Endothelial cell of umbilical vein (primary cell): ENCODE measurements around the gene NFATC2. TPM values are rescaled to one million over a fixed set of nuclear protein-coding genes. Genes with fewer than 3 reads are reported as not detected.

Experiments
- BruUV-seq: library from RNA; stranded (reverse); fragments of 400-500 nt; replicated peaks from 2 replicates; lab custom pipeline; 2021; lab: Mats Ljungman, UMichigan
- CTCF ChIA-PET: fragments of 300-600, 350-600 bp; sonication (Branson Sonifier 250); formaldehyde crosslinking; loops from one replicate; lab custom pipeline; 2021; ENCODE audit warnings: antibody characterized with exemption, inconsistent platforms; lab: Charles Lee
- POLR2A ChIA-PET: fragments of 300-600, 350-600 bp; sonication (Branson Sonifier 250); formaldehyde crosslinking; loops from one replicate; lab custom pipeline; 2021; ENCODE audit warnings: antibody characterized with exemption, inconsistent platforms; lab: Charles Lee
- DNase-seq: peaks from one replicate; pipeline ENCODE4 v3.0.0-alpha.2; 2011; ENCODE audit warnings: low read depth, low spot score
- FAIRE-seq: peaks from 2 replicates; lab custom pipeline; 2011; peaks lifted over from hg19 to GRCh38; lab: Jason Lieb, UNC
- H2AFZ ChIP-seq: 2 replicates; pipeline ENCODE4 v1.6.0; 2012; ENCODE audit warnings: low read depth, low read length, control low read depth, inconsistent platforms
- H3K27ac ChIP-seq: 2 replicates; pipeline ENCODE4 v1.5.1; 2011; ENCODE audit warnings: low read depth, mild to moderate bottlenecking, control low read depth, low read length, moderate library complexity; ENCODE audit not compliant: insufficient read depth
- H3K27me3 ChIP-seq, 2 experiments: 2 replicates each; pipeline versions ENCODE4 v1.6.0 to v1.6.1; 2011; ENCODE audit warnings: low read length in 2 of 2, mixed read lengths in 1 of 2; ENCODE audit not compliant: control insufficient read depth in 2 of 2, insufficient read depth in 2 of 2
- H3K36me3 ChIP-seq, 2 experiments: 2 replicates in 1 of 2; 3 replicates in 1 of 2; pipeline ENCODE4 v1.5.1; 2011; ENCODE audit warnings: low read length in 2 of 2, mild to moderate bottlenecking in 1 of 2, moderate library complexity in 1 of 2; ENCODE audit not compliant: control insufficient read depth in 2 of 2, insufficient read depth in 2 of 2; ENCODE audit errors: extremely low read depth in 1 of 2
- H3K4me1 ChIP-seq: 3 replicates; pipeline ENCODE4 v1.5.1; 2011; ENCODE audit warnings: mild to moderate bottlenecking, low read length; ENCODE audit not compliant: control insufficient read depth, insufficient read depth; ENCODE audit errors: extremely low read depth
- H3K4me2 ChIP-seq: 2 replicates; pipeline ENCODE4 v1.6.1; 2011; ENCODE audit warnings: low read length, control low read depth, mixed read lengths; ENCODE audit not compliant: insufficient read depth
- H3K4me3 ChIP-seq, 3 experiments: fragments of 200-600 bp in 1 of 3; sonication (generic), shearing (Covaris generic) in 1 of 3; replicated peaks in 1 of 3; 2 replicates each; pipeline ENCODE4 v1.5.1; 2011 to 2016; ENCODE audit warnings: control low read depth in 3 of 3, low read length in 3 of 3, mild to moderate bottlenecking in 2 of 3, inconsistent platforms in 1 of 3, low read depth in 1 of 3, moderate library complexity in 1 of 3; ENCODE audit not compliant: insufficient read depth in 1 of 3
- H3K79me2 ChIP-seq: 2 replicates; pipeline ENCODE4 v1.6.0; 2012; ENCODE audit warnings: low read length, inconsistent platforms; ENCODE audit not compliant: control insufficient read depth, insufficient read depth
- H3K9ac ChIP-seq: replicated peaks from 2 replicates; pipeline ENCODE3; 2011; ENCODE audit warnings: low read length, control low read depth; ENCODE audit not compliant: insufficient read depth; ENCODE audit errors: extremely low read depth
- H3K9me1 ChIP-seq: replicated peaks from 3 replicates; pipeline ENCODE4 v1.6.0; 2011; ENCODE audit warnings: mild to moderate bottlenecking, low read length; ENCODE audit not compliant: control insufficient read depth, insufficient read depth; ENCODE audit errors: extremely low read depth
- H3K9me3 ChIP-seq: replicated peaks from 2 replicates; pipeline ENCODE4 v1.5.1; 2012; ENCODE audit warnings: low read length, inconsistent platforms; ENCODE audit not compliant: control insufficient read depth, insufficient read depth
- H4K20me1 ChIP-seq: replicated peaks from 2 replicates; pipeline ENCODE3; 2011; ENCODE audit warnings: mild to moderate bottlenecking, low read length; ENCODE audit not compliant: control insufficient read depth, insufficient read depth; ENCODE audit errors: extremely low read depth
- CTCF ChIP-seq, 2 donors: IDR thresholded peaks; 1 replicate in 1 of 2; 2 replicates in 1 of 2; pipeline ENCODE4 v1.5.1; 2011; ENCODE audit warnings: low read length in 2 of 2, mild to moderate bottlenecking in 2 of 2, moderate library complexity in 2 of 2, control low read depth in 1 of 2, inconsistent platforms in 1 of 2, low read depth in 1 of 2; ENCODE audit not compliant: insufficient read depth in 1 of 2; ENCODE audit errors: extremely low read depth in 1 of 2
- EZH2 ChIP-seq: IDR thresholded peaks from 2 replicates; pipeline ENCODE4 v1.6.1; 2012; ENCODE audit warnings: borderline replicate concordance, low read depth, mild to moderate bottlenecking, moderate library complexity, low read length, inconsistent platforms; ENCODE audit not compliant: severe bottlenecking
- FOS ChIP-seq: IDR thresholded peaks from 2 replicates; pipeline ENCODE4 v1.6.1; 2011; ENCODE audit warnings: mild to moderate bottlenecking, low read length, moderate library complexity, borderline replicate concordance; ENCODE audit not compliant: insufficient read depth
- GATA2 ChIP-seq: IDR thresholded peaks from 2 replicates; pipeline ENCODE4 v1.7.0; 2011; ENCODE audit warnings: low read depth, mild to moderate bottlenecking, moderate library complexity, mixed read lengths, low read length; ENCODE audit not compliant: insufficient read length, insufficient read depth
- JUN ChIP-seq: IDR thresholded peaks from 2 replicates; pipeline ENCODE4 v1.6.1; 2011; ENCODE audit warnings: borderline replicate concordance, low read depth; ENCODE audit not compliant: insufficient read length, insufficient read depth
- MAX ChIP-seq: IDR thresholded peaks from 2 replicates; pipeline ENCODE4 v1.6.1; 2011; ENCODE audit not compliant: insufficient read depth, insufficient read length
- MYC ChIP-seq: IDR thresholded peaks from one replicate; pipeline ENCODE4 v1.6.1; 2011; ENCODE audit warnings: mild to moderate bottlenecking, low read depth, low read length
- POLR2A ChIP-seq: IDR thresholded peaks from 2 replicates; pipeline ENCODE4 v1.6.1; 2012; ENCODE audit warnings: low read depth, mild to moderate bottlenecking, control low read depth, low read length
- POLR2AphosphoS5 ChIP-seq: IDR thresholded peaks from 2 replicates; pipeline ENCODE4 v1.6.1; 2012; ENCODE audit warnings: low read depth, mild to moderate bottlenecking, control low read depth, low read length, moderate library complexity; ENCODE audit not compliant: insufficient read depth
- dilution Hi-C: fragments of 300-500 bp; cut with MboI; formaldehyde crosslinking; loops from one replicate; pipeline ENCODE4 v1.15.0; 2019; ENCODE audit warnings: low sequenced_read_pairs; ENCODE audit not compliant: extremely low pct_ligation_motif_present
- intact Hi-C: fragments of 100-400 bp; cut with micrococcal nuclease; formaldehyde crosslinking; loops from one replicate; pipeline ENCODE4 v1.10.0; 2022
- polyA plus RNA-seq, 4 experiments: library from polyadenylated mRNA; depleted of rRNA in 3 of 4; stranded (reverse) in 3 of 4; unstranded in 1 of 4; fragments of >200 nt; gene quantifications; 2 replicates each; pipeline versions ENCODE4 v1.2.1 to v1.2.3, GENCODE V29; 2011 to 2012; ENCODE audit warnings: missing spikeins in 1 of 4
- total RNA-seq: library from RNA; stranded (reverse); gene quantifications from 2 replicates; pipeline ENCODE4 v1.2.3, GENCODE V29; 2021

Gene NFATC2
- total and polyA plus RNA-seq, 2 donors (not counting 3 experiments of a cell fraction or from before 2014, with no cell fraction given), result 3.1 to 13.0 TPM

- CTCF ChIA-PET, result interaction anchor here (0.6 to 2.0 kb wide), 10 partner anchors 11 to 619 kb away, joined by 3 to 9 read pairs (median 3); no protein-coding TSS in a partner anchor
- H3K4me2 ChIP-seq, result no peak overlapping the region
Observed at GRCh38 chr20:51411870-51412269, 130.6 kb downstream of the NFATC2 start.

More at GRCh38 chr20:51411870-51412269, 130.6 kb downstream of the NFATC2 start:
- Histone ChIP-seq H3K9me1 (no peaks in the 10 kb centered on the region), H3K9me3 (no peaks in the 10 kb centered on the region), H3K36me3 (no peaks in the 10 kb centered on the region), H3K9ac (no peak overlapping the region), H2AFZ (no peak overlapping the region), H3K79me2 (no peaks in the 10 kb centered on the region), H3K27ac (peak overlapping the region; percentile 39), H3K27me3 (no peaks in the 10 kb centered on the region), H3K4me3 (no peak overlapping the region), H3K4me1 (peaks cover 29% of the 10 kb centered on the region), H4K20me1 (no peaks in the 10 kb centered on the region)
- intact Hi-C loops, result loop anchor here (1.0 kb wide), 1 partner anchor 183 kb away; no protein-coding TSS in a partner anchor
- DNase-seq (no peak), FAIRE-seq (no peak)
- POLR2A ChIA-PET, result interaction anchor here (0.6 kb wide), 1 partner anchor 174 kb away, joined by 3 read pairs; no protein-coding TSS in a partner anchor
- BruUV-seq, result no TSS peak
- dilution Hi-C loops, result loop anchor here (25.0 kb wide), 1 partner anchor 175 kb away; no protein-coding TSS in a partner anchor
- TF ChIP-seq POLR2AphosphoS5 (no peak), GATA2 (no peak), POLR2A (no peak), FOS (no peak), JUN (no peak), EZH2 (no peak), CTCF (IDR thresholded peaks at IDR 0.05; ENCODE audit: extremely low read depth in 1 of 2, insufficient read depth in 1 of 2, low read depth in 1 of 2, low read length in 2 of 2) (no peak), MYC (no peak), MAX (no peak)
